Measurements from ENCODE around the gene CIAPIN1. TPM values are rescaled to one million over a fixed set of nuclear protein-coding genes. Genes with fewer than 3 reads are reported as not detected.

Gene CIAPIN1
- total and polyA plus RNA-seq, 2 experiments from 2014 or later, result 65.5 to 156 TPM

DNA sequence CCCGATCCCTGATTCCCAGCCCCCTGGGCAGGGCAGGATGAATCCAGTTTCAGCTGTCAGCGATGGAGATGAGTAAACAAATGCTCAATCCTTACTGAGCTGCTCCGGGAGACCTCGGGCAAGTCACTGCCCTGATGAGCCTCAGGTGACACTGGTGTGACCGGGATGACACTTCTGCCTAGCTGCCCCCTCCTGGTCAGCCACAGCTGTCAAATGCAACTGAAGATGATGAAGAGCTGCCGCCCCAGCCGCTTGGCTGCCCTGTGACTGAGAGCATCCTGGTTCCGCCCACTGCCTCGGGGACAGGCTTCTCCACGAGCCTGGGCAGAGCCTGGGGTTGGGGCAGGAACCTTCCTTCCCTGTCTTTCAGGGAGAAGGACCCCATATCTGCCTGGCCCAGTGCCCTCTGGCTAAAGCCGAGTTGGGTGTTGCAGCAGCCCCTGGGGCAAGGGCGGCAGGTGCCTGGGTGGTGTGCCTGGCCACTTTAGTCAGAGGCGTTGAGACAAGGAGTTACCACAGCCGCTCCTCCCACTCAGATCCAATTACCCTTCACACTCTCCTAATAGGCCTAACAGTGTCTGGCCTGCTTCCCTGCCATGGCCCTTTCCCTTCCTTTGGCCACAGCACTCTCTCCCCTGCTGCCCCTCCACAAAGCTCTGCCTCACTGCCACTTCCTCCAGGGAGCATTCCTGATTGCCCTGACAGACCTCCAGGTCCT, 37.2 kb downstream of the CIAPIN1 start:
- Histone ChIP-seq H3K36me3 (no peaks in the 10 kb centered on the region), H3K9me3 (ENCODE audit: low read depth) (no peaks in the 10 kb centered on the region), H3K4me3 (no peak overlapping the region), H3K27ac (no peak overlapping the region), H3K27me3 (no peaks in the 10 kb centered on the region), H3K4me1 (ENCODE audit: low read depth) (no peaks in the 10 kb centered on the region)
- peak in 1 of 2 donors; percentile 19 for DNase-seq (ENCODE audit: low read depth in 1 of 2, low spot score in 1 of 2)
- TF ChIP-seq, protein P1, sequence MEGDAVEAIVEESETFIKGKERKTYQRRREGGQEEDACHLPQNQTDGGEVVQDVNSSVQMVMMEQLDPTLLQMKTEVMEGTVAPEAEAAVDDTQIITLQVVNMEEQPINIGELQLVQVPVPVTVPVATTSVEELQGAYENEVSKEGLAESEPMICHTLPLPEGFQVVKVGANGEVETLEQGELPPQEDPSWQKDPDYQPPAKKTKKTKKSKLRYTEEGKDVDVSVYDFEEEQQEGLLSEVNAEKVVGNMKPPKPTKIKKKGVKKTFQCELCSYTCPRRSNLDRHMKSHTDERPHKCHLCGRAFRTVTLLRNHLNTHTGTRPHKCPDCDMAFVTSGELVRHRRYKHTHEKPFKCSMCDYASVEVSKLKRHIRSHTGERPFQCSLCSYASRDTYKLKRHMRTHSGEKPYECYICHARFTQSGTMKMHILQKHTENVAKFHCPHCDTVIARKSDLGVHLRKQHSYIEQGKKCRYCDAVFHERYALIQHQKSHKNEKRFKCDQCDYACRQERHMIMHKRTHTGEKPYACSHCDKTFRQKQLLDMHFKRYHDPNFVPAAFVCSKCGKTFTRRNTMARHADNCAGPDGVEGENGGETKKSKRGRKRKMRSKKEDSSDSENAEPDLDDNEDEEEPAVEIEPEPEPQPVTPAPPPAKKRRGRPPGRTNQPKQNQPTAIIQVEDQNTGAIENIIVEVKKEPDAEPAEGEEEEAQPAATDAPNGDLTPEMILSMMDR (IDR thresholded peaks at IDR 0.05; ENCODE audit: low read depth, low read length), result no peak

DNA sequence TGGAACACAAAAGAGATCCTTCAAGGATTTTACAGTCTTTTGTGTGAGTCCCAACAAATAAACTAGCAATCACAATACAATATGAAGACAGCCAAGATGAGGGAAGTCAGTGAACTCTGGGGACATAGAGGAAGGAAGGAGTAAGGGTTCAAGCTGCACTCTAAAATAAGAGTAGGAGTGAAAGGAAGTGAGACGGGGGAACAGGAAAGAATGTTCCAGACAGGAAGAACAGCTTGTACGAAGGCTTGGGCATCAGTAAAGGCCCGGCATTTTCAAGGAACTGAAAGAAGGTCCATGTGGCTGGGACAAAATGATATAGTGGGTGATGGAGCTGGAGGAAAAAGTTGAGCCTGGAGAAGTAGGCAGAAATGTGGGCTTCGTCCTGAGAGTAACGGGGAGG, 38.1 kb downstream of the CIAPIN1 start:
- Histone ChIP-seq H3K36me3 (no peaks in the 10 kb centered on the region), H3K4me1 (ENCODE audit: low read depth) (no peaks in the 10 kb centered on the region), H3K9me3 (ENCODE audit: low read depth) (no peaks in the 10 kb centered on the region), H3K4me3 (no peak overlapping the region), H3K27ac (no peak overlapping the region), H3K27me3 (no peaks in the 10 kb centered on the region)
- DNase-seq (ENCODE audit: low read depth in 1 of 2, low spot score in 1 of 2), result no peak
- TF ChIP-seq, protein P1 (IDR thresholded peaks at IDR 0.05; ENCODE audit: low read depth, low read length), result no peak

DNA sequence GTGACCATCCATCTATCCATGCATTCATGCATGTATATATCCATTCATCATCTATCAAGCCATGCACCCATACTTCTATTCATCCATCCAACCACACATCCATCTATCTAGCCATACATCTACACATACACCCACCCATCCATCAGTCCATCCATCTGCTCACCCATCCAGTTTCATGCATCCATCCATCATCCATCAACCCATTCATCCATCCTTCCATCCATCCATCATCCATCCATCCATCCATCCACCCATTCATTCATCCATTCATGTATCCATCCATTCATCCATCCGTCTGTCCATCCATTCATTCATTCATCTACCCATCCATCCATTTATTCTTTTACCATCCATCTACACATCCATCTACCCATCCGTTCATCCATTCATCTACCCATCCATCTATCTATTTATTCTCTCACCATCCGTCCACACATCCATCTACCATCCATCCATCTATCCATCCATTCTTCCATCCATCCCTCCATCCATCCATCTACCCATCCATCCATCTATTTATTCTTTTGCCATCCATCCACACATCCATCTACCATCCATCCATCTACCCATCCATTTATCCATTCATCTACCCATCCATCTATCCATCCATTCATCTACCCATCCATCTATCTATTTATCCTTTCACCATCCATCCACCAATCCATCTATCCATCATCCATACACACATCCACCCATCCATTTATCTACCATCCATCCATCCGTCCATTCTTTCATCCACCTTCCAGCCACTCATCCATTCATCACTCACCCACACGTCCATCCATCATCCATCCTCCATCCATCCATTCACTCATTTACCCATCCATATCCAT, 39.4 kb downstream of the CIAPIN1 start:
- H3K9me3 ChIP-seq (ENCODE audit: low read depth), result no peaks in the 10 kb centered on the region
- H3K4me3 ChIP-seq, result no peak overlapping the region
- H3K27me3 ChIP-seq, result no peaks in the 10 kb centered on the region
- DNase-seq (ENCODE audit: low read depth in 1 of 2, low spot score in 1 of 2), result no peak
- no peaks in the 10 kb centered on the region for H3K36me3 ChIP-seq
- TF ChIP-seq, protein P1 (IDR thresholded peaks at IDR 0.05; ENCODE audit: low read depth, low read length), result no peak
- no peak overlapping the region for H3K27ac ChIP-seq
- no peaks in the 10 kb centered on the region for H3K4me1 ChIP-seq (ENCODE audit: low read depth)

DNA sequence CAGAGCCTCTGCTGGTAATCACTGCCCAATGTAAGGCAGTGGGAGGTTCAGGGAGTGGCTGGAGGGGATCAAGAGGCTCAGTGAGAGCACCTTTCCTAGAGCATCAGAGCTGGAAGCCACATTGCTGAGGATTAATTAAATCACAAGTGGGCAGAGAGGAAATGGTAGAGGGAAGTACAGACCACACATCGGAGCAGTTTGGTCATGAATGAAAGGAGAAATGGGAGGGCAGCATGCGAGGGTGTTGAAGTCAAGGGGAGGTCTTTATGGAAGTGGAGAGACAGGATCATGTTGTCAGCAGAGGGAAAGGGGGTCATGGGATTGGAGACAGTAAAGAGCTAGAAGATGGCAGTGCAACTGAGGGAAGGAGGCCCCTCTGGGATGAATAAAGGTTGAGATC, 40.3 kb downstream of the CIAPIN1 start:
- Histone ChIP-seq H3K27ac (no peak overlapping the region), H3K36me3 (no peaks in the 10 kb centered on the region), H3K4me1 (ENCODE audit: low read depth) (no peaks in the 10 kb centered on the region), H3K27me3 (no peaks in the 10 kb centered on the region), H3K4me3 (no peak overlapping the region), H3K9me3 (ENCODE audit: low read depth) (no peaks in the 10 kb centered on the region)
- no peak for DNase-seq (ENCODE audit: low read depth in 1 of 2, low spot score in 1 of 2)
- TF ChIP-seq, protein P1 (IDR thresholded peaks at IDR 0.05; ENCODE audit: low read depth, low read length), result no peak

DNA sequence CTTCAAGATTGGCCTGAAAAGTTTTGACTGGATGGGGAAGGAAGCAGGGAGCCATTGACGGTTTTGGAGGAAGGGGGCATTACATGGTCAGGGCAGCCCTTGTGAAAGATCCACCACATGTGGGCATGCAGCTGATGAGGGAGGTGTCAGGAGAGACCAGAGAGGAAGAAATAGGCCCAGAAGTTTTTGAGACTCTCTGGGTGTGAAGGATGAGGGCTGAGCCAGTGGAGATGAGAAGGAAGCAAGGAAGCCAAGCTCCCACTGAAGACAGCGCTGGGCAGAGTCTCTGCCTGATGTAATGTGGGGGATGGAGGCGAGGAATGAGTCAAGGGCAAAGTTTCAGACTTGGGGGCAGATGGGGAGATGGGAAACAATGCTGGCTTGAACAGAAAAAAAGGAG, 42.1 kb downstream of the CIAPIN1 start:
- no peaks in the 10 kb centered on the region for H3K9me3 ChIP-seq (ENCODE audit: low read depth)
- DNase-seq (ENCODE audit: low read depth in 1 of 2, low spot score in 1 of 2), result no peak
- no peak overlapping the region for H3K27ac ChIP-seq
- no peaks in the 10 kb centered on the region for H3K27me3 ChIP-seq
- no peak overlapping the region for H3K4me3 ChIP-seq
- H3K4me1 ChIP-seq (ENCODE audit: low read depth), result no peaks in the 10 kb centered on the region
- H3K36me3 ChIP-seq, result no peaks in the 10 kb centered on the region
- TF ChIP-seq, protein P1 (IDR thresholded peaks at IDR 0.05; ENCODE audit: low read depth, low read length), result no peak
